ENCODE results near the gene FZD8.

FZD8 gene

DNA sequence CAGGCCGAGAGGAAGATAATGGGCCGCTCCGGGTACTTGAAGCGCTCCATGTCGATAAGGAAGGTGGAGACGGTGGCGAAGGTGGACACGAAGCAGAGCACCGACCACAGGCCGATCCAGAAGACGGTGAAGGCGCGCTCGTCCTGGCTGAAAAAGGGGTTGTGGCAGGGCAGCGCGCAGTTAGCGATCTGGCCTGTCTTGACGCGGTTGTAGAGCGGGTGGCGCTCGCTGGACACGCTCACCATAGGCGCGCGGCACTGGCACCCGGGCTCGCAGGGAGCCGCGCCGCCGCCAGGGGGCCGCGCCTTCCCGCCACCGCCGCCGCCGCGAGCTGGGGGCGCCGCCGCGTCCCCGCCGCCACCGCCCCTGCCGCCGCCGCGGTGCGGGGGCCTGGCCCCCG, 1.6 kb downstream of the FZD8 start:
- peak; percentile 36 for DNase-seq

DNA sequence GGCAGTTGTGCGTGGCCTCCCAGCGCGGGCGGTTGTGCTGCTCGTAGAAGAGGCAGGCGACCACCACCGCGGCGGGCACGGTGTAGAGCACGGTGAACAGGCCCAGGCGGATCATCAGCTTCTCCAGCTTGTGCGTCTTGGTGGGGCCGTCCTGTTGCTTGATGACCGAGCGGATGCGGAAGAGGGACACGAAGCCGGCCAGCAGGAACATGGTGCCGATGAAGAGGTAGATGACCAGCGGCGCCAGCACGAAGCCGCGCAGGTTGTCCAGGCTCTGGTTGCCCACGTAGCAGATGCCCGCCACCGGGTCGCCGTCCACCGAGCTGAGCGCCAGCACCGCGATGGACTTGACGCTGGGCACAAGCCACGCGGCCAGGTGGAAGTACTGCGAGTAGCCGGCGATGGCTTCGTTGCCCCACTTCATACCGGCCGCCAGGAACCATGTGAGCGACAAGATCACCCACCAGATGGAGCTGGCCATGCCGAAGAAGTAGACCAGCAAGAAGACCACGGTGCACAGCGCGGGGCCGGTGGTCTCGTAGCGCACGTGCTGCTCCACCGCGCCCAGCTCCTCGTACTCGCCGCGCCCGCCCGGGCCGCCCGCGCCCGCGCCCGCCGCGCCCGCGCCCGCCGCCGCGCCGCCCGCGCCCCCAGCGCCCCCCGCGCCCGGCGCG, 2.2 kb downstream of the FZD8 start:
- DNase-seq = no peak

- no peak for DNase-seq
Observed at GRCh38 chr10:35639021-35639727, 2.9 kb downstream of the FZD8 start.

DNA sequence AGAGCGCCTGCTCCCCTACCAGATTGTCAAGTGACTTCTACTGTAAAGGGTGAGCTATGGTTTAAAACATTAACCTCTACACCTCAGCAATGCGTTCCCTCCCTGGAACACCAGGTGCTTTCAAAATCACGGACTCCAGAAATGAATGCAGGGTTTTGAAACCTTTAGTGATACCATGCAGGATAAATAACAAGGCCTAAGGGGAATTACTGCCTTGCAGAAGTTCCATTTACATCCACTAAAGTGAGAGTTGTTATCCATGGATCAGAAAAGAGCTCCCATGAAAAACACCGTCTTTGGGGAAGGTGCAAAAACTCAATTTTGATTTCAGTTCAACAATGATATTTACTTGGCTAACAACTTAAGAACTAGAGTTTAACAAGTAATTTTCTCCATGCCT, 4.0 kb downstream of the FZD8 start:
- no peak for DNase-seq

- DNase-seq = no peak
Observed at GRCh38 chr10:35637462-35637861, 4.6 kb downstream of the FZD8 start.

DNA sequence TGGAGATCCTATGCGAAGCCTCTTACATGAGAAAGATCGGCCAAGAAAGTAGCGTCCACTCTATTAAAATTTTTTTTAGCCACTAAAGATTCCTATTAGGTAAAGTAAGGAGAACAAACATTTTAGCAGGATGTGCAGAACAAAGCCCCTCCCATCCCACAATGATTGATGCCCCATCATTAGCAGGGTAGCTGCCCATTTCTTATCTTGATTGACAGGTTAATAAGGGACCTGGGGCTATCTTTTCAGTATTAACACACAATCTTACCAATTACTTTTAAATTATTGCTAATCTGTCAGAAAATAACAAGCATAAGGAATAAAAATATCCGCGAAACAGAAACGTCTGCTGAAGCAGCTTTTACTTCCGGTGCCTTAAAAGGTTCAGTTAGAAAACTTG, 5.1 kb downstream of the FZD8 start:
- no peak for DNase-seq

GRCh38 chr10:35635576-35635975, 6.5 kb downstream of the FZD8 start:
- peak; percentile 73 for DNase-seq

GRCh38 chr10:35633006-35633980, 8.8 kb downstream of the FZD8 start:
- DNase-seq = no peak

DNA sequence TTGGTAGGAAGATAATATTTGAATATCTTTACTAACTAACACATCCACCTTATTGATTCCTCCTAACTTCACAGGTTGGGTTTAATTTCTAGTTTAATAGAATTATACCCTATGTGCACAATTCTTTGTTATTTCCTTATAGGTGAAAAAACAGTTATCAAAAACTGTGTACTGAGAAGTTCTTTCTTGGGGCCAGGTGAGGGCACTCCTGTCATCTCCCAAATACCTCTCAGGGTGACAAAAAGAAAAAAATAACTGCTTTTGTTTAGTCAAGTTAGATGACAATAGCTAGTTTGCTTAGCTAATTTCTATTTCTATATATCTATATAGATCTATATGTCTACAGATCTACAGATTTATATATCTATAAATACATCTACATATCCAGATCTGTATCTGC, 10.1 kb downstream of the FZD8 start:
- DNase-seq = no peak

GRCh38 chr10:35631404-35631803, 10.7 kb downstream of the FZD8 start:
- no peak for DNase-seq

DNA sequence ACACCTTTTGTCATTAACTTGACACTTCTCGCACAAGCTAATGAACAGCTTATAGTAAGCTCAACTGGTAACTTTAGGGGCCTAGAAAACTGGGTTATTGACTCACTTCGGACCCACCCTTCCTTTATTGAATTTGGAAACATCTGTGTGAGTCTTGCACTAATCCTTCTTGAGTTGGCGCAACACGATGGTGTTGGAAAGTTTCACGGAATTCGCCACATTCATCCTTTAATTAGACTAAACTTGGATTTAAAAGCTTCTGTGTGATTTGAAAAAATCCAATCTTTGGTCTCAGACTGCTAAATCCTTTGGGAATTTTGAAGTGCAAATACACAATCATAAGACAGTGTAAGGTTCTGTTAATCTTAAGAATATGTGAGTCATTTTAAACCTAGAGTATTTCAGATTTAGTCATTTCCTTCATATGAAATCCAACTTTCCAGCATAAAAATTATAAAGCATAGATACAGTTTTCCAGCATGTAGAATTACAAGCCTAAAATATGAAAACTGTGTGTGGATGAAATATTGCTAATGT, 15.1 kb downstream of the FZD8 start:
- no peak for DNase-seq

- no peak for DNase-seq
Observed at GRCh38 chr10:35614312-35614711, 27.8 kb downstream of the FZD8 start.

DNA sequence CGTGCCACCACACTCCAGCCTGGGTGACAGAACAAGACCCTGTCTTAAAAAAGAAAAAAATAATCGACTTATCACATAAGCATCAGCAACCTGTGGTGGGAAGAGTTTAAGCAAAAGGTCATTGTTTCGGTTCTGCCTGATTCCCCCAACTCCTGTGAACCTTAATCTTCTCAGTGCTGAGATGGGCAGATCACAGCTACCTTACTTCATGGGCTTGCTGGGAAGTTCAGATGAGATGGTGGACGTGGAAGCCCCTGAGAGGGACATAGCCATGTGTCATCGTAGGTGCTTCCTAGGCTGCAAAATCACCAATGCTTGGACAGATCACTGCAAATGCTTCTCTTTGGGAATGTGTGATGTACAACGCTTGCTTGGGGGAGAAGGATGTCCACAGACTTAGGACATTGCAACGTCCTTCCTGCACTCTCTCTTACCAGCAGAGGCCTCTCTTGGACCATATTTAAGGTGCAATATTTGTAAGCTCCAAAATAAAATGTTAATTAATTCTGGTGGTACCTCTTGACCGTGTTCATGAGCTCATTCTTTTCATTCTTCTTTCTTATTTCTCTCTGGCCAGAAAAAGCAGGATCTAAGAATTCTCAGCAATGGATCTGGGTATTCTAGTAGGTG, 28.4 kb downstream of the FZD8 start:
- DNase-seq = no peak

DNA sequence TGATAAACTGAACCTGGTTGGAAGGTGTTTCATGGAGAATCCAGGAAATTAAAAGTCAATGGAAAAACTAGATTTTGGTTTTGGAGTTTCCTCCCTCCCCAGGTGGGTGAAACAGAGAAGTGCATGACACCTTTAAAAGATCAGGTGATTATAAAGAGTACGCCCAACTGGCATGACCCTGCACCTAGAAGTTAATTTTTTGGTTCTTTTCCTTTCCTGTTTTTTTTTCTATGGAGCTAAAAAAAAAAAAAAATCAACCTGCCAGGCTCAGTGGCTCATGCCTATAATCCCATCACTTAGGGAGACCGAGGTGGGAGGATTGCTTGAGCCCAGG, 29.0 kb downstream of the FZD8 start:
- no peak for DNase-seq

- DNase-seq = no peak
Observed at GRCh38 chr10:35612385-35613106, 29.6 kb downstream of the FZD8 start.

- DNase-seq = no peak
Observed at GRCh38 chr10:35611750-35612149, 30.3 kb downstream of the FZD8 start.

- no peak for DNase-seq
Observed at GRCh38 chr10:35608328-35608672, 33.8 kb downstream of the FZD8 start.

GRCh38 chr10:35607475-35608327, 34.4 kb downstream of the FZD8 start:
- DNase-seq = no peak

GRCh38 chr10:35606430-35606829, 35.7 kb downstream of the FZD8 start:
- DNase-seq = no peak

- no peak for DNase-seq
Observed at GRCh38 chr10:35605191-35605590, 36.9 kb downstream of the FZD8 start, which contains the start of gene GJD4. GJD4 (plus strand) TSS chr10:35605341; CDS start chr10:35605568, 227 bp downstream.

DNA sequence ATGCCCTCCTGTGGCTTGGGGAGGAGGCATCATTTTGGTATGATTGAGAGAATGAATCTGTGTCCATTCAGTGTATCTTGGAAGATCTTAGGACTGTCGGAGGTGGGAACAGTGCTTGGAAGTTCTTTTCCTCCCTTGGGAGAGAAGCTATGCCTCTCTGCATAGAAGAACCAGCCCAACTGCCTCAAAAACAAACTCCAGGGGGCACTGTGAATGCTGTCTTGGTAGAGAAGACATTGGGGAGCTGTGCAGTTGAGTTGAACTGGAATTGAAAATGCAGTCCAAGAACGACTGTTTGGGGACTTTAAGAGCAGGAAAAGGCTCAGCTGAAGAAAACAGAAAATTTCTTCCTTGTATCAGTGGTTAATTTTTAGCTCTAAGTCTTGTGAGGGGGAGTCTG, 41.9 kb downstream of the FZD8 start:
- DNase-seq = no peak
